UCSD-AML1 (cell line): ENCODE results near the gene CASK.
A peak's percentile ranks its signal among the peaks of the same experiment; 100 is the strongest.

ENCODE experiments used
- DNase-seq: peaks from one replicate; lab custom pipeline; 2025; ENCODE audit not compliant: unreplicated experiment; lab: John Stamatoyannopoulos, UW

CASK gene

DNA sequence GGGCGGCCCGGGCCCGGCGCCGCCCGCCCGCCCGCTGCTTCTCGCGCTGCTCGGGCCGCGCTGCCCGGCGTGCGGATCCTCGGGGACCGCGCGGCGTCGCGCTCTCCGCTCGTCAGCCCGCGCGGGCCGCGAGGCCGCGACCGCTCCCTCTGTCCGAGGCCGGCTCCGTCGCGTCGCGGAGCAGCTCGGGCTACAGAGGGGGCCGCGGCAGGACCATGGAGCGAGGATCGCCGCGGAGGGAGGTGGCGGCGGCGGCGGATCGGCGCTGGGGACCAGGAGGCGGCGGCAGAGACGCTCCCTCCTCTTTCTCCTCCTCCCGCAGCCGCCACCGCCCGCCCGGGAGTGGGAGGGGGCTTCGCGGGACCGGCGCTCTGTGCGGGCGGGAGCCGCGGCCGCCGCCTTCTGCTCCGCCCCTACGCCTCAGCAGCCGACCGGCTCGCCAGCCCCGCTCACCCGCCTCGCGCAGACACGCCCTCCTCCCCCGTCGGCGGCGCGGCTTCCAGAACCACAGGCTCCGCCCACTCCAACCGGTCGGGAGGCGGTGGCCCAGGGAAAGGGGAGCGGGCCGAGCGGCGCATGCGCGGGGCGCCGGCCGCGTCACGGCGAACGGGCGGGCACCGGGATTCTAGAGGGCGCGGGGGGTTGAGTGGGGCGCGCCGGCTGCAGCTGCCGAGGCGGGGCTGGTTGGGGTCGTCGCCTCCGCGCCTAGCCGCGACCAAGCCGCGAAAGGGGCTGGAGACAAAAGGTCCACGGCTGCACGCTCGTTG is at the start of gene CASK:
Gene CASK, minus strand, starts transcription at position 344 of the 767 bp plus-strand sequence. CDS start 566 bp downstream, outside the sequence.
- DNase-seq = peak; percentile 81

DNA sequence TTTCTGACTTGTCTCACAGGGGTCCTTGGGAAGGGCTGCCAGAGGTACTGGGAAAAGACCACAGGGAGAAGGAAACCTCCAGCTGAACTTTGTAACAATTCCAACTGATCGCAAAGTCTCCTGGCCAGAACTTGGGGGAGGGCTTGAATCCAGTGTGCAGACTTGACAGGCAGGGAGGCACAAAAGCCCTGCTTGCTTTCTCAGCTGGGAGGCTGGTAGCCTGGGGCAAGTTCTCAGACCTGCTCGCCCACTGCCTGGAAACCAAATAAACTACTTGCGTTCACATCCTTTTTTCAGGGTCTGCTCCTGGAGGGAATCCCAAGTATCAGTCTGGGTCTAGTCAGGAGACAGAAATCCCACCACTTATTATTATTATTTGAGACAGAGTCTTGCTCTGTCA is 48.0 kb upstream of the CASK start:
- DNase-seq = no peak

- DNase-seq = no peak
These were observed 47.1 kb upstream of the CASK start for GRCh38 chrX:41970419-41970818.

DNA sequence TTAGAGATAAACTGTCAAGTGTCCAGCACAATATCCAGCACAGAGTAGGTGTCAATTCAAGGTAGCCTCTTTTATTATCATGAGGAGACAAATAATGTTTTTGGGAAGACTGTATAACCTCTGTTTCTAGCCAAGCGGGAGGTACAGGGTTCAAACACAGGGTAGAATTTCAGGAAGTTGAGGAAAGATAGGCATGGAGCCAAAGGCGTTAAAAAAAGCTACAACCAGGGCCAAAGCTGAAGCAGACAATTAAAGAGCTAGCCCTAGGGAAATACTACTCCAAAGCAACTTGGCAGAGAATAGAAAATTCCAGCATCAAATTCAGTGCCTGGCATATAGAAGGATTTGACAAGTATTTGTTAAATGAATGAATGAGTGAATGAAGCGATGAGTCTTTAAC is 40.0 kb upstream of the CASK start:
- no peak for DNase-seq

GRCh38 chrX:41960142-41960541 is 36.8 kb upstream of the CASK start:
- no peak for DNase-seq

- DNase-seq = no peak
These were observed 35.5 kb upstream of the CASK start for GRCh38 chrX:41958861-41959260.

- no peak for DNase-seq
These were observed 32.7 kb upstream of the CASK start for GRCh38 chrX:41956027-41956426.

DNA sequence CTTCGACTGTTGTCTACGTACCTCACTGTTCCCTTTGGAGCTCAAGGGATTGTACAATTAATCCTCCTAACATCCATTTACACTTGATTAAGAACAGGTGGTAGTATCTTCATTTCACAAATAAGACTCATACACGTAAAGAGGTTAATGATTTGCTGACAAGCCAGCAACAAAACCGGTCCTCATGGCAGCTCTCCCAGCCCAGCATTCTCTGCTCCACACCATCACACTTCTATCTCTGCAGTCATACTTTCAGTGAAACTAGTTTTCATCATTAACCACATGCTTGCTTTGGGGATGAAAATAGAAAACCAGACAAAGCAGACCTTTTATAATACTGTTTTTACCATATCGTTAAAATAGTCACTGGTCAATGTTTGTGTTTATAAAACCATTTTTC is 28.7 kb upstream of the CASK start:
- no peak for DNase-seq

- no peak for DNase-seq
These were observed 23.7 kb upstream of the CASK start for GRCh38 chrX:41946989-41947612.

DNA sequence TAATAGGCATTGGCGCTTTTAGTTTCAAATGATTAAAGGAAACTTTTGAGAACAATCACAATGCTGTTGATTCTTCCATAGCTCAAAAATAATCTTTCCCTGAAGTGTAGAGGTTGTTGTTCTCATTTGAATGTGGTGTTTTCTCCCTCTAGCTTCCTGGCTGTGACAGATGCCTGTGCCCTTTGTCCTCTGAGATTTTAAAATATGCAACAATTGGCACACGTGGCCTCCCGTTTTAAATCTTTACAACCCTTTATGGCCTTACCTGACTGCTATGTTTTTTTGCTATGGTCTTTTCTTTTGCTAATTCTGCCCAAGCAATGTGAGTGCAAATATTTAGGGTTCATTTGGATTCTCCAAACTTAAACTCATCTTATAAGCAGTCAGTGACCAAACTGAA is 22.9 kb upstream of the CASK start:
- DNase-seq = no peak

GRCh38 chrX:41935832-41936231 is 12.5 kb upstream of the CASK start:
- DNase-seq = no peak

DNA sequence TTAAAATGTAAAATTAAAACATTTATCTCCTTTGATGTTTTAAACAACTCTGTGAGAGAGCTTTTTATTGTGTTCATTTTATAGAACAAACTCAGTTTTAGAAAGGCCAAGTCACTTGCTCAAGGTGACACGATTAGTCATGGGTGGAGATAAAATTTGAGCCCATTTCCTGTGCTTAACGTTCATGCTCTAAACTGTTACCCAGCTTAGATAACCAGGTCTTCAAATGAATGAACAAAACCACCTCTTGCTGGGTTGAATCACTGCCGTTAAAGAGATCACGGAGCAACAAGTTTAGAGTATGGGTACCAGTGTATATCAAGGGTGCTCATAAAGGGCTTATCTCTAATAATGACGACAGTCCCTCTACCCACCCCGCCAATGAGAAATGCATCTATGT is 10.2 kb upstream of the CASK start:
- no peak for DNase-seq

DNA sequence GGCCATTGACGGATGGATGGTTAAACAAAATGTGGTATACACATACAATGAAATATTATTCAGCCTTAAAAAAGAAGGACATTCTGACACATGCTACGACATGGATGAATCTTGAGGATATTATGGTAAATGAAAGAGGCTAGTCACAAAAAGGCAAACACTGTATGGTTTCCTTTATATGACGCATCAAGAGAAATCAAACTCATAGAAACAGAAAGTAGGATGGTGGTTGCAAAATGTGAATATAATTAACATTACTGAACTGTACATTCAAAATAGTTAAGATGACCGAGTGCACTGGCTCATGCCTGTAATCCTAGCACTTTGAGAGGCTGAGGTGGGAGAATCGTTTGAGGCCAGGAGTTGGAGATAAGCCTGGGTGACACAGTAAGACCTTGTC is 9.5 kb upstream of the CASK start:
- DNase-seq = no peak

- no peak for DNase-seq
These were observed 8.2 kb upstream of the CASK start for GRCh38 chrX:41931591-41931990.

DNA sequence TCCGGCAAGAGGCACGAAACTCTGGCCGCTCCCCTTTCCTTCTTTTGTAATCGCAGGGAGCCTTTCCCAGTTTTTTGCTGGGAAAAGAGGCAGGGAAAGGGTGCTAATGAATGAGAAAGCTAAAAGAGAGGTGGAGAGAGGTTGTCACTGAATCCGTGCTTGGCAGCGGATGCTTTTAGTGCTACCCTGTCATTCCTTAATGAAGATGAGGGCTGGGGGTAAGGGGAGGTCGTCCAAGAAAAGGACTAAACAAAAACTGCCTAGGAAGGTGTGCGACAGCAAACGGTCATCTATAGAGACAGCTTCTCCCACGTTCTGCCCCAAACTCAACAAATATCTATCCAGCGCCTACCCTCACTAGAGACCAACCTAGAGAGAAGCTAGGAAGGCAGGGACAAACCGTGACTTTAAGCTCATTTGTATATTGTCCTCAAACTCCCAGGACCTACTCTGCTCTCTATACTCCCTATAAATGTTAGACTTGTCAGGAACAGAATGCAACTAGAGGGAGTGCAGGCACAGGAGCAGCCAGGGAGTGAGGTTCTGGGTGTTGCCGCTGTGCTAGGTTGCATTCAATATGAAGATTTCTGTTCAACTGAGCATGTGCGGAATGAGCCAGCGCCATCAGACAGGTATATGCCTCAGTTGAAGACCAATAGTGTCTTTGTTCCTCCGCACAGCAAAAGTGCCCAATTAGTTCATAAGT is 777 bp upstream of the CASK start:
- no peak for DNase-seq

- DNase-seq = no peak
These were observed 763 bp downstream of the CASK start for GRCh38 chrX:41922431-41923151.

- DNase-seq = no peak
These were observed 1.6 kb downstream of the CASK start for GRCh38 chrX:41921492-41922430.

DNA sequence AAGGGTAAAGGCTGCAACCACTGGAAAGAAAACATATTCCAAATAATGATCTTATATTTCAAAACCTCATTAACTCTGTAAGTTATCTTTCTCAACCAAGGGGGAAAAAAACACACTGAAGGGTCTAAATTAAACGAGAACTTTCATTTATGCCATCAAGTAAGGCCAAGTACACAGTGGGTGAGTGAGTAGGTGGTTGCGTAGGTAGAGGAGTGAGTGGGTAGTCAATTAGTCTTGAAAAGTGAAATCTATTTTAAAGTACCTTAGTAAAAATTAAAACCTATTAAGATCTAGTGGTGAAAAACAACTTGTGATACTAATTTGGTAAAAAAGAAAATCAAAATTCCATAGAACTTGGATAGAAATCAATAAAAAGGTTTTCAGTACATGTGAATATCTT is 3.5 kb downstream of the CASK start:
- no peak for DNase-seq

DNA sequence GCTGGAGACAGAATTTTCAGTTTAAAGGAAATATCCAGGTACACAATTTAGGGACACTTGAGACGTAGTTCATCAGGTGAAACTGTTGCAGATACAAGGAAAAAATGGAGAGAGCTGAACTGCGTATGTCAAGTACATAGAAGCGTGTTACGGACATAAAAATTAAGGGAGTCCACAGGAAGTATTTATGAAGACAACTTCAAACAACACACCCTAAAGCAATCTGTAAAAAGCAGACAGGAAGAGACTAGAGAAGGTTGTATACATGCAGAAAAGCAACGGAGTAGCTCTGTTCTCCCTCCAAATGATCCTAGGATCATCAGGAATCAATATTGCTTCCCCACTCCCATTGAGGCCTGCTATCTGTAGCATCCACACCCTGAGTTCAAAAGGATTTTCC is 5.8 kb downstream of the CASK start:
- DNase-seq = no peak

DNA sequence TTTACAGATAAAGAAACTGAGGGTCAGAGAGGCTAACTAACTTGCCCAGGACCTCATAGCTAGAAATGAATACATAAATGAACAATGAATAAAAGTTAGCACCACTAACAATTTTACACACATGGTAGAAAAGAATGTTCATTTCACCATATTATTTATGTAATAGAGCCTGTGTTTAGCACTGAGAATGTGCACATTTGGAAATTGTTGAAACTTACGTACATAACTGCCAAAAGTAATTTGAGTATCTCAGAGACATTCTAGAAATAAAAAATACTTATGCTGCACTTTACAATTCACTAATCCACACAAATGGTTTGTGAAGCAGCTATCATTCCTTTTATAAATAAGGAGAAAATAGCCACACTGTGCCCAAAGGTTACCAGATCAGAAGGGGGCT is 9.9 kb downstream of the CASK start:
- no peak for DNase-seq
